GM23338 (cell line): ENCODE measurements around the gene DMD. TPM values are rescaled to one million over a fixed set of nuclear protein-coding genes. Genes with fewer than 3 reads are reported as not detected.

Experiments used
- ATAC-seq: fragments of 200-7000 bp; cut with Tn5 transposase; 3 replicates; pipeline ENCODE4 v1.9.1; 2020
- DNase-seq: peaks from one replicate; pipeline ENCODE4 v3.0.0-alpha.2; 2015; ENCODE audit warnings: low spot score
- H2AFZ ChIP-seq: fragments of 200-600 bp; sonication (generic); 2 replicates; pipeline ENCODE4 v1.8.0; 2016; ENCODE audit warnings: antibody characterized with exemption, mild to moderate bottlenecking, moderate library complexity
- H3F3A ChIP-seq: fragments of 200-600 bp; sonication (generic); replicated peaks from 2 replicates; pipeline ENCODE4 v1.8.0; 2017; ENCODE audit warnings: antibody characterized with exemption, mixed run types, low read depth
- H3K27ac ChIP-seq: fragments of 200-600 bp; sonication (generic); 2 replicates; pipeline ENCODE4 v1.6.1; 2016; ENCODE audit warnings: low read depth
- H3K27me3 ChIP-seq: fragments of 200-600 bp; sonication (generic); 2 replicates; pipeline ENCODE4 v1.8.0; 2016; ENCODE audit warnings: mild to moderate bottlenecking, mixed run types, moderate library complexity; ENCODE audit not compliant: insufficient read depth
- H3K36me3 ChIP-seq: fragments of 200-600 bp; sonication (generic); 2 replicates; pipeline ENCODE4 v1.8.0; 2016; ENCODE audit warnings: mild to moderate bottlenecking; ENCODE audit not compliant: insufficient read depth
- H3K4me1 ChIP-seq: fragments of 200-600 bp; sonication (generic); 2 replicates; pipeline ENCODE4 v1.8.0; 2016; ENCODE audit warnings: mild to moderate bottlenecking, moderate library complexity; ENCODE audit not compliant: insufficient read depth
- H3K4me2 ChIP-seq: fragments of 200-600 bp; sonication (generic); 2 replicates; pipeline ENCODE4 v1.7.1; 2017; ENCODE audit warnings: mixed run types
- H3K4me3 ChIP-seq: fragments of 200-600 bp; sonication (generic); 2 replicates; pipeline ENCODE4 v1.6.1; 2016; ENCODE audit warnings: mixed run types
- H3K79me2 ChIP-seq: fragments of 200-600 bp; sonication (generic); replicated peaks from 2 replicates; pipeline ENCODE4 v1.8.0; 2017; ENCODE audit warnings: mild to moderate bottlenecking; ENCODE audit not compliant: insufficient read depth
- H3K9me2 ChIP-seq: fragments of 200-600 bp; sonication (generic); 2 replicates; pipeline ENCODE4 v1.8.0; 2017; ENCODE audit not compliant: insufficient read depth
- H4K20me1 ChIP-seq: fragments of 200-600 bp; sonication (generic); replicated peaks from 2 replicates; pipeline ENCODE4 v1.8.0; 2017; ENCODE audit warnings: mild to moderate bottlenecking; ENCODE audit not compliant: insufficient read depth
- H3K27ac Mint-ChIP-seq: 2 replicates; pipeline ENCODE4 v1.8.0; 2020; ENCODE audit warnings: inconsistent platforms, mild to moderate bottlenecking, moderate library complexity, mixed read lengths
- H3K27me3 Mint-ChIP-seq: 3 replicates; pipeline ENCODE4 v1.8.0; 2022; ENCODE audit warnings: low read depth, mild to moderate bottlenecking, moderate library complexity, mixed read lengths, inconsistent platforms; ENCODE audit not compliant: insufficient read depth, poor library complexity
- H3K36me3 Mint-ChIP-seq: 3 replicates; pipeline ENCODE4 v1.8.0; 2021; ENCODE audit warnings: low read depth, mild to moderate bottlenecking, inconsistent platforms, moderate library complexity, mixed read lengths
- H3K4me1 Mint-ChIP-seq: 3 replicates; pipeline ENCODE4 v1.8.0; 2020; ENCODE audit warnings: mild to moderate bottlenecking, inconsistent platforms, mixed read lengths
- H3K4me3 Mint-ChIP-seq: 3 replicates; pipeline ENCODE4 v1.8.0; 2021; ENCODE audit warnings: moderate library complexity, mild to moderate bottlenecking, inconsistent platforms, mixed read lengths
- H3K9me3 Mint-ChIP-seq: 3 replicates; pipeline ENCODE4 v1.8.0; 2020; ENCODE audit warnings: moderate library complexity, mild to moderate bottlenecking, inconsistent platforms, mixed read lengths
- ETS1 ChIP-seq: IDR thresholded peaks from 2 replicates; pipeline ENCODE4 v1.6.1; 2016; ENCODE audit warnings: antibody characterized with exemption
- EZH2phosphoT487 ChIP-seq: fragments of 200-600 bp; sonication (generic); IDR thresholded peaks from one replicate; pipeline ENCODE4 v1.8.1; 2018; ENCODE audit warnings: antibody characterized with exemption; ENCODE audit not compliant: unreplicated experiment
- NANOG ChIP-seq: IDR thresholded peaks from 2 replicates; pipeline ENCODE4 v1.6.1; 2016; ENCODE audit warnings: antibody characterized with exemption, borderline replicate concordance
- REST ChIP-seq: IDR thresholded peaks from one replicate; pipeline ENCODE4 v1.6.1; 2018; ENCODE audit warnings: antibody characterized with exemption; ENCODE audit not compliant: unreplicated experiment
- ZNF331 ChIP-seq: fragments of 250-450 bp; sonication (Bioruptor Pico); IDR thresholded peaks from 2 replicates; pipeline ENCODE4 v1.5.0; 2020; ENCODE audit warnings: low read depth, mild to moderate bottlenecking, moderate library complexity
- polyA plus RNA-seq: library from polyadenylated mRNA; unstranded; fragments of >200 nt; fragmentation: Nextera tagmentation; extraction: Ambion mirVana; gene quantifications from 2 replicates; pipeline ENCODE4 v1.2.1, GENCODE V29; 2016
- total RNA-seq: library from RNA; depleted of rRNA; stranded (reverse); fragments of >200 nt; shearing (Covaris generic); gene quantifications from 2 replicates; pipeline ENCODE4 v1.2.3, GENCODE V29; 2014
- TF ChIP-seq, protein P1 (sequence below), 2 experiments: fragments of 200-600 bp in 1 of 2; sonication (generic) in 1 of 2; conservative IDR thresholded peaks; 2 replicates each; pipeline versions ENCODE4 v1.5.1 to v1.6.1; 2016 to 2017; ENCODE audit warnings: antibody characterized with exemption in 2 of 2, low read depth in 2 of 2, mild to moderate bottlenecking in 2 of 2, moderate library complexity in 1 of 2

The DMD gene
- total and polyA plus RNA-seq, 2 experiments from 2014 or later = 4.5 to 7.6 TPM

DNA sequence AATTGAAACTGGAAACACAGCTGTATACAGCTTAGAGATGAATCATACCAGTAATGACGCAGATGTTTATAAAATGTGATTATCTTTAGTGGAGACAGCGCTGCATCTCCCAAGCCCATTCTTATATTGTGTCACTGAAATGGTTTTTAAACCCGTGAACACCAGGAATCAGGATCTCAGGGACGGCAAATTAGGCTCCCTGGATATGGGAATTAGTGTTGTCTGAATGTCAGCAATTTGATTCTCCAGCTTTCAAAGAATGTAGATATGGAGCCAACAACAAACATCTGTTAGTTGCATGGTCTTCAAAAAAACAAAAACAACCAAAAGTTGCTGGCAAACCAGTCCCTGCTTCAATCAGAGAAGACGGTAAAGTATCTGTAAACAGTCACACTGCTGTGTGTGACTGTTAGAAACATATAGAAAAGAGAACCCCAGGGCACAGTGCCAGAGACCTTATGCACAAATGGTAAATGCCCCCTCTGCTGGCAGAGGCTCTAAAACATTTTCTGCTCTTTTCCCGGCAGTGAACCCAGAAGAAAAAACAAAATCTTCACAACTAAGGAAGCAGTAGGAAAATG lies 1787.7 kb downstream of the DMD start:
- H3K4me2 ChIP-seq = no peak overlapping the region
- Mint-ChIP-seq H3K36me3 (no peaks in the 10 kb centered on the region), H3K4me1 (peaks cover 7% of the 10 kb centered on the region; the same call in 2 of the 3 replicates), H3K9me3 (no peaks in the 10 kb centered on the region), H3K27ac (no peak overlapping the region), H3K27me3 (peaks cover 2% of the 10 kb centered on the region), H3K4me3 (no peak overlapping the region)
- ATAC-seq = peak; percentile 71
- no peaks in the 10 kb centered on the region for H3K27me3 ChIP-seq
- TF ChIP-seq EZH2phosphoT487 (no peak), NANOG (no peak), ZNF331 (CRISPR knock-in tag) (no peak)
- TF ChIP-seq, protein P1, sequence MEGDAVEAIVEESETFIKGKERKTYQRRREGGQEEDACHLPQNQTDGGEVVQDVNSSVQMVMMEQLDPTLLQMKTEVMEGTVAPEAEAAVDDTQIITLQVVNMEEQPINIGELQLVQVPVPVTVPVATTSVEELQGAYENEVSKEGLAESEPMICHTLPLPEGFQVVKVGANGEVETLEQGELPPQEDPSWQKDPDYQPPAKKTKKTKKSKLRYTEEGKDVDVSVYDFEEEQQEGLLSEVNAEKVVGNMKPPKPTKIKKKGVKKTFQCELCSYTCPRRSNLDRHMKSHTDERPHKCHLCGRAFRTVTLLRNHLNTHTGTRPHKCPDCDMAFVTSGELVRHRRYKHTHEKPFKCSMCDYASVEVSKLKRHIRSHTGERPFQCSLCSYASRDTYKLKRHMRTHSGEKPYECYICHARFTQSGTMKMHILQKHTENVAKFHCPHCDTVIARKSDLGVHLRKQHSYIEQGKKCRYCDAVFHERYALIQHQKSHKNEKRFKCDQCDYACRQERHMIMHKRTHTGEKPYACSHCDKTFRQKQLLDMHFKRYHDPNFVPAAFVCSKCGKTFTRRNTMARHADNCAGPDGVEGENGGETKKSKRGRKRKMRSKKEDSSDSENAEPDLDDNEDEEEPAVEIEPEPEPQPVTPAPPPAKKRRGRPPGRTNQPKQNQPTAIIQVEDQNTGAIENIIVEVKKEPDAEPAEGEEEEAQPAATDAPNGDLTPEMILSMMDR (conservative IDR thresholded peaks at IDR 0.05; ENCODE audit: low read depth in 2 of 2) = peak; percentile 37 to 57; a peak in 2 of 4 replicates
- no peaks in the 10 kb centered on the region for H4K20me1 ChIP-seq
- H3K27ac ChIP-seq = no peak overlapping the region
- peak; percentile 47 for DNase-seq
- no peaks in the 10 kb centered on the region for H3K36me3 ChIP-seq
- H3F3A ChIP-seq = no peaks in the 10 kb centered on the region
- no peak overlapping the region for H2AFZ ChIP-seq
- H3K9me2 ChIP-seq = no peaks in the 10 kb centered on the region
- H3K79me2 ChIP-seq = no peaks in the 10 kb centered on the region
- no peaks in the 10 kb centered on the region for H3K4me1 ChIP-seq
- no peak overlapping the region for H3K4me3 ChIP-seq

DNA sequence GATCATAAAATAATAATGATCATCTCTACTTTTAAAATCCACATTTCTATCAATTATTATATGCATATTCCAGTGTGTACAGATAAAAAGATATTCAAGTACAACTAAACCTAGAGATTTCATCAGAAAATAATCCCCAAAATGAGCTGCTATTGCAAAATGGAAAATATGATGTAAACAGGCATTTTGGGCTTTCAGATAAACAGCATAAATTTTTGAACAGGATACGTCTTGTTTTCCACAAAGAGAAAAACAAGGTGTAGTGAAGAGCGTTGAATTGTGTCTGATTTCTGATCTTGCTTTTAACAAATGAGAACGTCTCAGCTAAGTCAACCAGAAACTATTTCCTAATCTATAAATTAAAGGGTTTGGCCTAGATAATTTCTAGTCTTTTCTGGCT lies 1789.9 kb downstream of the DMD start:
- H3K4me2 ChIP-seq = no peak overlapping the region
- H3K4me1 ChIP-seq = no peaks in the 10 kb centered on the region
- no peak overlapping the region for H3K4me3 ChIP-seq
- Mint-ChIP-seq H3K4me3 (no peak overlapping the region), H3K9me3 (no peaks in the 10 kb centered on the region), H3K27ac (no peak overlapping the region), H3K4me1 (peaks cover 6% of the 10 kb centered on the region; the same call in 2 of the 3 replicates), H3K27me3 (no peaks in the 10 kb centered on the region), H3K36me3 (no peaks in the 10 kb centered on the region)
- no peak for ATAC-seq
- H3K9me2 ChIP-seq = no peaks in the 10 kb centered on the region
- H3F3A ChIP-seq = no peaks in the 10 kb centered on the region
- H3K36me3 ChIP-seq = no peaks in the 10 kb centered on the region
- no peaks in the 10 kb centered on the region for H3K27me3 ChIP-seq
- no peaks in the 10 kb centered on the region for H4K20me1 ChIP-seq
- no peak overlapping the region for H2AFZ ChIP-seq
- no peak for DNase-seq
- no peaks in the 10 kb centered on the region for H3K79me2 ChIP-seq
- H3K27ac ChIP-seq = no peak overlapping the region
- TF ChIP-seq, protein P1 (conservative IDR thresholded peaks at IDR 0.05; ENCODE audit: low read depth in 2 of 2) = no peak
- TF ChIP-seq ETS1 (no peak), NANOG (no peak), REST (no peak)
